ENCODE data around the gene ASMT.
"Not testable (repeated sequence)": the region's sequence is repeated elsewhere in the genome, so short reads cannot be mapped to it uniquely, and the experiment has no call there.

The ASMT gene

GRCh38 chrX:1614927-1615326 lies at the start of gene ASMT:
TSS of gene ASMT (plus strand) at chrX:1615059. CDS start at chrX:1615200, 141 bp downstream.
- DNase-seq (ENCODE audit: low read depth in 2 of 2), result no peak

DNA sequence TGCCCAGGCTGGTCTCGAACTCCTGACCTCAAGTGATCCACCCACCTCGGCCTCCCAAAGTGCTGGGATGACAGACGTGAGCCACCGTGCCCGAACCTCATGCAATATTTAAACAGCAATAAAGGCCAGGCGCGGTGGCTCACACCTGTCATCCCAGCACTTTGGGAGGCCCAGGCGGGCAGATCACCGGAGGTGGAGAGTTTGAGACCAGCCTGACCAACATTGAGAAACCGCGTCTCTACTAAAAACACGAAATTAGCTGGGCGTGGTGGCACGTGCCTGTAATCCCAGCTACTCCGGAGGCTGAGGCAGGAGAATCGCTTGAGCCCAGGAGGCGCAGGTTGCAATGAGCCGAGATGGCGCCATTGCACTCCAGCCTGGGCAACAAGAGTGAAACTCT lies 40.7 kb upstream of the ASMT start:
- DNase-seq (ENCODE audit: low read depth in 2 of 2), result not testable (repeated sequence)

DNA sequence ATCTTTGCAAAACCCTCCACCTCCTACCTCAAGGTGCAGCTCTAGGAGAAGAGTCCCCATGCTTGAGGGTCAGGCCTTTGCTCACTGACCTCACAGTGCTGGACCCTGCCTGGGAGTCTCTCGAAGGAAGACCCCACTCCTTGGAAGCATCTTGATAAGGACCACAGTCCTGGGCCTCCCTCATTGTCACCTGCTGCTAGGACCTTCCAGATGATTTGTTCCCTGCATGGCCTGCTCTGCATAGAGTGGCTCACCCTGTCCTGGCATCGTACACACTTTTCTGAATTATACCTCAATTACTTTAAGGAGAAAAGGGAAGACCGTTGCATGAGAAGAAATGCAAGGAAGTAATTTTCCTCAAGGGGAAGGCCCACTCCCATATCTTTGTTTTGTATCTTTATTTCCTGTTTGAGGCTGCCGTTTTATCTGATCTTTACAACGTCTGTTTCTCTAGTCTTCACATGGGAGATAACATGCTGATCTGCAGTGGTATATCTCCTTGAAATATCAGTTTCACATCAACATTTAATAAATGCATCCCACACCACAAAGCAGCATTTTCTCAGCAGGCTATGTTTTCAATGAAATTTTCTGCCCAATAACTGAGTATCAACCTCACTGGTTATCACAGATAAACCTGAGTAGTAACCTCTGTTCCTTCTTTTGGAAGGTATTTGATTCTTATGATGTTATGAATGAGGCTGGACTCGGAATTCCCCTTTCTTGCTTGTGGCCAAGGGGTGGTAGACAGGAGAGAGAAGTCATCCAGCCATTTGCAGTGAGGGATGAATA lies 38.5 kb upstream of the ASMT start:
- DNase-seq (ENCODE audit: low read depth in 2 of 2), result no peak

DNA sequence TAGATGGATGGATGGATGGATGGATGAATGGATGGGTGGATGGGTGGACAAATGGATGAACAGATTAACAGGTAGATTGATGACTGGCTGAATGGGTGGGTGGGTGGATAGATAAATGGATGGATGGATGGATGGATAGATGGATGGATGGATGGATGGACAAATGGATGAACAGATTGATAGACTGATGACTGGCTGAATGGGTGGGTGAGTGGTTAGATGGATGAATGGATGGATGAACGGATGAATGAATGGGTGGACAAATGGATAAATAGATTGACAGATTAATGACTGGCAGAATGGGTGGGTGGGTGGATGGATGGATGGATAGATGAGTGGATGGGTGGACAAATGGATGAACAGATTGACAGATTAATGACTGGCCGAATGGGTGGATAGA lies 37.0 kb upstream of the ASMT start:
- no peak for DNase-seq (ENCODE audit: low read depth in 2 of 2)

DNA sequence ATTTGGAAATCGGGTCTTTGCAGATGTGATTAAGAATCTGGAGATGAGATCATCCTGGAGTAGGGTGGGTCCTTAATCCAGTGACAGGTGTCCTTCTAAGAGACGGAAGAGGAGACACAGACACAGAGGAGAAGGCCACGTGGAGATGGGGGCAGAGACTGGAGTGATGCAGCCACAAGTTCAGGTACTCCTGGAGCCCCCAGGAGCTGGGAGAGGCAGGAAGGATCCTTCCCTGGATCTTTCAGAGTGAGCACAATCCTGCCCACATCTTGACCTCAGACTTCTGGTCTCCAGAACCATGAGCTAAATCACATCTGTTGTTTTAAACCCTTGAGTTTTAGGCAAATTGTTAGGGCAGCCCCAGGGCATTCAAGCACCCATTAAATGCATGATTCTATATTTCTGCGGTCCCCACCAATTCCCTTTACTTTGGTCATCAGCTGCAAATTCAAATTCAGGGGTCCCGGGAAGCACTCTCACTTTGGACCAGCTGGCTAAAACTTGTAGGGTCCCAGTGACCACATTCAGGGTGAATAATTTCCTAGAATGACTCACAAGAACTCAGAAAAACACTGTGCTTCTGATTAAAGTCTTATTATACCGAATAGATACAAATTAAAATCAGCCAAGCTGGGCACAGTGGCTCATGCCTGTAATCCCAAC lies 36.2 kb upstream of the ASMT start:
- no peak for DNase-seq (ENCODE audit: low read depth in 2 of 2)

GRCh38 chrX:1581132-1581531 lies 33.7 kb upstream of the ASMT start:
- peak; percentile 40 to 86 for DNase-seq (ENCODE audit: low read depth in 2 of 2)

GRCh38 chrX:1582686-1583437 lies 32.0 kb upstream of the ASMT start:
- DNase-seq (ENCODE audit: low read depth in 2 of 2), result peak in 1 of 2 experiments; percentile 57

- no peak for DNase-seq (ENCODE audit: low read depth in 2 of 2)
Observed at GRCh38 chrX:1584237-1585011, 30.4 kb upstream of the ASMT start.

GRCh38 chrX:1587161-1587560 lies 27.7 kb upstream of the ASMT start:
- DNase-seq (ENCODE audit: low read depth in 2 of 2), result no peak

- no peak for DNase-seq (ENCODE audit: low read depth in 2 of 2)
Observed at GRCh38 chrX:1589356-1590130, 25.3 kb upstream of the ASMT start.

- DNase-seq (ENCODE audit: low read depth in 2 of 2), result peak; percentile 98 to 100
Observed at GRCh38 chrX:1591102-1591862, 23.6 kb upstream of the ASMT start, which contains the start of gene AKAP17A. TSS of gene AKAP17A (plus strand) at chrX:1591604. CDS start at chrX:1593463, 1,859 bp downstream.

DNA sequence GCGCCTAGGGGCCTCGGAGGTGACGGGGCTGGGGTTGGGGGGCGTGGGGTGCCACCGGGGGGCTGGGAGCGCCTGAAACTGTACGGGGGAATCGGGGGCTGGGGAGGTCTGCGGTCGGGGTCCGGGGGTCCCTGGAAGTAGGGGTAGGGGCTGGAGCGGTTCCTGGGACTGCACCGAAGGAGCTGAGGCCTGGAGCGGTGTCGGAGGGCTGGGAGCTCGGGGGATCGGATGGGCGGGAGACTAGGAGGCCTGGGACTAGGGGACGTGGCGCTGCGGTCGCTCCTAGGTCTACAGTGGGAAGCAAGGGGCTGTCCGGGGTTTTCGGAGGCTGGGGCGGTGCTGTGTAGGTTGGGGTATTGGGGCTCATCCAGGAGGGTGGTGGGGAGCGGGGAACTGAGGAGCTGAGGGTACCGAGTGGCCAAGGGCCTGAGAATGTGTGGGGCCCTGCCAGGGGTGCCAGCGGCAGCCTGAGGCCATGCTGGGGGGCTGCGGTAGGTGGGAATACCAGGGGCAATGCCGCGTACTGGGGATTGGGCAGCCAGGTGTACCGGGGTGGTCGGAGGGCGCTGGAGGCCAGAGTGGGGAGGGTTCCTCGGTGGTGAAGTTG lies 22.9 kb upstream of the ASMT start:
- no peak for DNase-seq (ENCODE audit: low read depth in 2 of 2)

DNA sequence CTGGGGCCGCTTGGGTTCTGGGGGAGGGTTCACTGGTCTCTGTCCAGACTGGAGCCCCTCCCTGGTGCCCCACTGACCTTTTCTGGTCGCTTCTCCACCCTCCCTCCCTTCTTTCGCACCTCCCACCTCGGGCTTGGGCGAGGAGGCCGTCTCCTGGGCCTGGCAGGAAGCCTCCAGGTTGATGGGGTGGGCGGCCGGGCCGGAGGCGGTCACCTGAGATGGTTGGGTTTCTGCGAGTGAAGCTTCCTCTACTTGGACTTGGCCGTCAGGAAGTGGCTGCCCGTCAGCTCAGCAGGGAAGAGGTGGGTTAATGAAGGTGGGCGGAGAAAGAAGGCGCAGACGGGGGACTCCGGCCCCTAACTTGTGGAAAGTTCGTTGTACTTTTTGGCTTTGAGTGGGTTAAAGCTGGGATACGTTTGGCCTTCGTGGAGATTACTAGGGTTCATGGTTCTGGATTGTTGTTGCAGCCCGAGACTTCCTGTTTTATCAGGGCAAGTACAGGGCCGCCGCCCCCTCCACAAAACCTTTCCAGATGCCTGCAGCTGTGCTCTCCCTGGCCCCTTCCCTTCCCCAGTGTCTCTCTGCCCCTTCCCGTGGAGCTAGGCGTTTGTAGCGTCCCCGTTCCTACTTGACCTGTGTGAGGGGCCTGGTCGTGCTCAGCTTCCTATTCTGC lies 22.3 kb upstream of the ASMT start:
- DNase-seq (ENCODE audit: low read depth in 2 of 2), result no peak

- no peak for DNase-seq (ENCODE audit: low read depth in 2 of 2)
Observed at GRCh38 chrX:1593286-1594271, 21.3 kb upstream of the ASMT start.

DNA sequence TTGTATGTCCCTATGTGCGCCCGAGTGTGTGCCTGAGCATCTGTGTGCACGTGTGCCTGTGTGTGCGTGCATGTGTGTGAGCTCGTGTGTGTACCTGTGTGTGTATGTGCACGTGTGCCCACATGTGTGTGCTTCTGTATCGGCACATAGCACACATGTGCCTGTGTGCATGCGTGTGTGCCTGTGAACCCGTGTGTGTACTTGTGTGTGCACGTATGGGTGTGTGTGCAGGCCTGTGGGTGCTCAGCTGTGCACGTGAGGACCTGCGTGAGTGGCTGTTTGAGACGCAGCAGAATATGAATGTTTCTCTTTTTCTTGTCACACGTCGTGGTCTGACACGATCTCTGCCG lies 19.2 kb upstream of the ASMT start:
- no peak for DNase-seq (ENCODE audit: low read depth in 2 of 2)

DNA sequence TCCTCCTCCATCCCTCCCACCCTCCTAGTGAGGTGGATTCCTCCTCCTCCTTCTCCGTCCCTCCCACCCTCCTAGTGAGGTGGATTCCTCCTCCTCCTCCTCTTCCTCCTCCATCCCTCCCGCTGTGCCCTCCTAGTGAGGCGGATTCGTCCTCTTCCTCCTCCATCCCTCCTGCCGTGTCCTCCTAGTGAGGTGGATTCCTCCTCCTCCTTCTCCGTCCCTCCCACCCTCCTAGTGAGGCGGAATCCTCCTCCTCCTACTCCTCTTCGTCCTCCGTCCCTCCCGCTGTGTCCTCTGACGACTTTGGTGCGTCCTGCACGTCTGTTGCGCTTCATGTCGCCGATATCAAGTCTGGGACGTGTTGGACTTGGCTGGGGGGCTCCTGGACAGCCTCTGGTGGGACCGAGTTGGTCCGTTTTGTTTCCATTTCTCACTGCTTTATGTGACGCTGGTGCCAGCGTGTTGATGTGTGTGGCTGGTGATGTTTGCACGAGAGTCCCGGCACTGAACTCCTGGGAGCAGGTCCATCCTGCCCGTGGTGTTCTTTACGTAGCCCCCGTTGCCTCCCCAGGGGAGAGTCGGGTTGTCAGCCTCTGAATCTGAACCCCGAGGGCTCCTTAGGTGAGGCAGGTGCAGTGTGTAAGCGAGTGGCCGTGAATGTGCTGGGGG lies 18.0 kb upstream of the ASMT start:
- no peak for DNase-seq (ENCODE audit: low read depth in 2 of 2)

DNA sequence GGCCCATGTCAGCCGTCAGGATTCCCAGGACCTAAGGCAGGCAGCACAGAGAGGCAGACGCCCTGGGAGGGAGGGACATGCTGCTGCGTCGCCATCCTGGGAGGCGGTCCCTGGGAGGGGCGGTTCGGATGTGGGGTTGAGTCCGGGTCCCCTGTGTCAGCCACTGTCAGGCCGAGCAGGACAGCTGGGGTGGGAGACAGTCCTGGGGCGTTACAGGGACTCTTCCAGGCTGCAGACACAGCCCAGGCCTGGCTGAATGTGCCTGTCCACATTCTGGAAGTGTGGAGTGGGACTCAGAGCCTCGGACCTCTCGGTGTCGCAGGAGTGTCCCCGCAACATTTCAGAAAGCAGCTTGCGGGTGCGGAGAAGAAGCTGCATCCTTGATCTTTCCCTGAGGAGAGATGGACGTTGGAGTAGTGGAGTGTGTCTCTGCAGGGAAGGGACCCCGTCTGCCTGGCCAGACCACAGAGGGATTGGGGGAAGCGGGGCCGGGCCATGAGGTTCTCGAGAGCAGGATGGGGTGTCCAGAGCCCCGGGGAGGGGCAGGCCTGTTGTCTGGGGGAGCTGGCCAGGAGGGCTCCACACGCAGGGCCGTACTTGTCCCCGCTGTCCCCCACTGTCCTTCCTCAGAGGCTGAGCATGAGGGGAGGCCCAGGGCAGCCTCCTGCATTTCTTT lies 17.4 kb upstream of the ASMT start:
- no peak for DNase-seq (ENCODE audit: low read depth in 2 of 2)
